Activated CD8-positive, alpha-beta memory T cell treated with anti-CD3 and anti-CD28 coated beads, Interleukin-2, amount 50 U/mL, for 1 hour (primary cell): Measurements from ENCODE around the gene ALKBH7.

Source experiments
- DNase-seq: peaks from one replicate; pipeline ENCODE4 v3.0.0-alpha.2; 2020; ENCODE audit errors: extremely low read depth

ALKBH7 gene

GRCh38 chr19:6364353-6364752 is 8.2 kb upstream of the ALKBH7 start:
- DNase-seq: no peak

- DNase-seq: peak; percentile 94
These were observed 660 bp downstream of the ALKBH7 start for GRCh38 chr19:6373096-6373812.

- DNase-seq: no peak
These were observed 1.2 kb downstream of the ALKBH7 start for GRCh38 chr19:6373813-6374108.

GRCh38 chr19:6374161-6374709 is 1.6 kb downstream of the ALKBH7 start:
- DNase-seq: no peak

- DNase-seq: no peak
These were observed 2.3 kb downstream of the ALKBH7 start for GRCh38 chr19:6374711-6375410.

GRCh38 chr19:6375411-6376010 is 2.9 kb downstream of the ALKBH7 start, which contains the start of gene PSPN:
TSS of gene PSPN (minus strand) at chr19:6375933. CDS start at chr19:6375849, 84 bp downstream.
- DNase-seq: no peak

GRCh38 chr19:6376512-6377190 is 4.1 kb downstream of the ALKBH7 start:
- no peak for DNase-seq

- no peak for DNase-seq
These were observed 5.4 kb downstream of the ALKBH7 start for GRCh38 chr19:6378041-6378440.

GRCh38 chr19:6378486-6378885 is 5.9 kb downstream of the ALKBH7 start:
- DNase-seq: no peak

- no peak for DNase-seq
These were observed 7.2 kb downstream of the ALKBH7 start for GRCh38 chr19:6379744-6380143.

GRCh38 chr19:6381030-6381750 is 8.6 kb downstream of the ALKBH7 start:
- DNase-seq: no peak

GRCh38 chr19:6383188-6383587 is 10.6 kb downstream of the ALKBH7 start:
- no peak for DNase-seq

- DNase-seq: no peak
These were observed 11.8 kb downstream of the ALKBH7 start for GRCh38 chr19:6384381-6384780.

GRCh38 chr19:6387372-6387771 is 14.8 kb downstream of the ALKBH7 start:
- no peak for DNase-seq

- no peak for DNase-seq
These were observed 19.9 kb downstream of the ALKBH7 start for GRCh38 chr19:6392221-6393073.

GRCh38 chr19:6393074-6393982 is 20.7 kb downstream of the ALKBH7 start, which contains the start of gene GTF2F1:
TSS of gene GTF2F1 (minus strand) at chr19:6393164. CDS start at chr19:6392995, 169 bp downstream.
- DNase-seq: peak; percentile 97

- DNase-seq: peak; percentile 51
These were observed 21.4 kb downstream of the ALKBH7 start for GRCh38 chr19:6393983-6394412.

GRCh38 chr19:6394831-6395230 is 22.2 kb downstream of the ALKBH7 start:
- DNase-seq: no peak

GRCh38 chr19:6396305-6396704 is 23.7 kb downstream of the ALKBH7 start:
- DNase-seq: no peak
